Stomach (tissue), 4 donors: ENCODE measurements around the gene SLC4A3.

Experiments
- EP300 ChIP-seq: sonication (generic); formaldehyde crosslinking; IDR thresholded peaks from one replicate; pipeline ENCODE4 v1.6.1; 2017; ENCODE audit warnings: antibody characterized with exemption
- POLR2A ChIP-seq, 4 donors: fragments of 450-650 bp; IDR thresholded peaks; one replicate each; pipeline ENCODE4 v1.6.1; 2016; ENCODE audit warnings: antibody characterized with exemption in 4 of 4, control low read depth in 2 of 4, mild to moderate bottlenecking in 1 of 4, moderate library complexity in 1 of 4
- POLR2AphosphoS5 ChIP-seq, 3 donors: sonication (generic); formaldehyde crosslinking; IDR thresholded peaks; one replicate each; pipeline ENCODE4 v1.6.1; 2016; ENCODE audit warnings: antibody characterized with exemption in 3 of 3
- TF ChIP-seq, protein P1 (sequence below), 7 experiments: fragments of 450-650 bp in 4 of 7; fragments of 200-600 bp in 3 of 7; sonication (generic) in 3 of 7; IDR thresholded peaks; one replicate each; pipeline ENCODE4 v1.5.1; 2016 to 2019; ENCODE audit warnings: antibody characterized with exemption in 7 of 7, control low read depth in 2 of 7, mild to moderate bottlenecking in 1 of 7

- TF ChIP-seq POLR2AphosphoS5 (IDR thresholded peaks at IDR 0.05) (peak in 1 of 3 donors; percentile 6), POLR2A (IDR thresholded peaks at IDR 0.05) (no peak), EP300 (no peak)
- TF ChIP-seq, protein P1, sequence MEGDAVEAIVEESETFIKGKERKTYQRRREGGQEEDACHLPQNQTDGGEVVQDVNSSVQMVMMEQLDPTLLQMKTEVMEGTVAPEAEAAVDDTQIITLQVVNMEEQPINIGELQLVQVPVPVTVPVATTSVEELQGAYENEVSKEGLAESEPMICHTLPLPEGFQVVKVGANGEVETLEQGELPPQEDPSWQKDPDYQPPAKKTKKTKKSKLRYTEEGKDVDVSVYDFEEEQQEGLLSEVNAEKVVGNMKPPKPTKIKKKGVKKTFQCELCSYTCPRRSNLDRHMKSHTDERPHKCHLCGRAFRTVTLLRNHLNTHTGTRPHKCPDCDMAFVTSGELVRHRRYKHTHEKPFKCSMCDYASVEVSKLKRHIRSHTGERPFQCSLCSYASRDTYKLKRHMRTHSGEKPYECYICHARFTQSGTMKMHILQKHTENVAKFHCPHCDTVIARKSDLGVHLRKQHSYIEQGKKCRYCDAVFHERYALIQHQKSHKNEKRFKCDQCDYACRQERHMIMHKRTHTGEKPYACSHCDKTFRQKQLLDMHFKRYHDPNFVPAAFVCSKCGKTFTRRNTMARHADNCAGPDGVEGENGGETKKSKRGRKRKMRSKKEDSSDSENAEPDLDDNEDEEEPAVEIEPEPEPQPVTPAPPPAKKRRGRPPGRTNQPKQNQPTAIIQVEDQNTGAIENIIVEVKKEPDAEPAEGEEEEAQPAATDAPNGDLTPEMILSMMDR (IDR thresholded peaks at IDR 0.05) = no peak
These were observed 61.4 kb downstream of the SLC4A3 start for GRCh38 chr2:219688560-219689445.
